ENCODE results near the gene OR51F2.

GRCh38 chr11:4809246-4809645, 11.9 kb upstream of the OR51F2 start:
- TF ChIP-seq NFRKB (IDR thresholded peaks at IDR 0.05) (no peak), FOXM1 (IDR thresholded peaks at IDR 0.05; ENCODE audit: borderline replicate concordance) (no peak), SP1 (IDR thresholded peaks at IDR 0.05) (no peak), BHLHE40 (IDR thresholded peaks at IDR 0.05; ENCODE audit: borderline replicate concordance) (no peak), CTBP1 (IDR thresholded peaks at IDR 0.05; ENCODE audit: borderline replicate concordance) (no peak), TARDBP (IDR thresholded peaks at IDR 0.05) (no peak), ELF4 (IDR thresholded peaks at IDR 0.05) (no peak)

Measured in HEK293T (cell line).